Glutamatergic neuron (in vitro differentiated cells): ENCODE results near the gene NPR3. TPM values are rescaled to one million over a fixed set of nuclear protein-coding genes. Genes with fewer than 3 reads are reported as not detected.

Experiments used
- DNase-seq: peaks from one replicate; pipeline ENCODE4 v3.0.0; 2022
- H3K27ac Mint-ChIP-seq: one replicate; pipeline ENCODE4 v1.8.0; 2020; ENCODE audit warnings: mild to moderate bottlenecking, mixed read lengths, inconsistent platforms; ENCODE audit not compliant: unreplicated experiment
- H3K27me3 Mint-ChIP-seq: one replicate; pipeline ENCODE4 v1.8.0; 2020; ENCODE audit warnings: mild to moderate bottlenecking, moderate library complexity, mixed read lengths, inconsistent platforms; ENCODE audit not compliant: unreplicated experiment
- H3K36me3 Mint-ChIP-seq: one replicate; pipeline ENCODE4 v1.8.0; 2020; ENCODE audit warnings: mild to moderate bottlenecking, mixed read lengths, inconsistent platforms; ENCODE audit not compliant: unreplicated experiment
- H3K4me1 Mint-ChIP-seq: one replicate; pipeline ENCODE4 v1.8.0; 2020; ENCODE audit warnings: mild to moderate bottlenecking, low read depth, mixed read lengths, inconsistent platforms; ENCODE audit not compliant: unreplicated experiment
- H3K4me3 Mint-ChIP-seq: one replicate; pipeline ENCODE4 v1.8.0; 2020; ENCODE audit warnings: mild to moderate bottlenecking, mixed read lengths, inconsistent platforms; ENCODE audit not compliant: unreplicated experiment
- H3K9me3 Mint-ChIP-seq: one replicate; pipeline ENCODE4 v1.8.0; 2020; ENCODE audit warnings: mild to moderate bottlenecking, moderate library complexity, mixed read lengths, inconsistent platforms; ENCODE audit not compliant: unreplicated experiment
- CTCF ChIP-seq: fragments of 200-600 bp; sonication (generic); IDR thresholded peaks from one replicate; pipeline ENCODE4 v1.5.0; 2021; ENCODE audit not compliant: partially characterized antibody, unreplicated experiment
- total RNA-seq: library from RNA; stranded (reverse); fragmentation: NEBNext Ultra II Directional; extraction: Animal tissue kit (Norgen Biotek cat#: 25700); gene quantifications from one replicate; pipeline ENCODE4 v1.2.1, GENCODE V29; 2021; ENCODE audit not compliant: unreplicated experiment

Gene NPR3
- total RNA-seq, 1 donor from 2014 or later: not detected

DNA sequence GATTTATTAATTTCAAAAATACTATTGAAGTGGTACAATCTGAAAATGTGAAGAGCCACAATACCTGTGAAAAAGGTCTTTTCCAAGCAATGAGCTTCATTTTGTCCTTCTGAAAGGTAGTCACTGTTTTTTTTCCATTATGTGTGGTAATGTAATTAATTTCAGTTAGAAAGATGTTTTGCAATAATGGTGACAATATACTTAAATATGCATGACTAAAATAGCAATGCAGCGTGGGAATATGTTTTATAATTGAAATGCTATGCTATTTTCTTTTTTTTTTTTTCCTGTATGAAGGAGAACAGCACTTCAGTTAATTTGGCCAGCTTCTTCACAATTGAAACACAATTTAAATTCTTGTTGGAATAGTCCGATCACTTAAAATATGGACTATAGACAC lies 41.9 kb downstream of the NPR3 start:
- Mint-ChIP-seq H3K27me3 (no peaks in the 10 kb centered on the region), H3K36me3 (no peaks in the 10 kb centered on the region), H3K4me1 (no peaks in the 10 kb centered on the region), H3K27ac (no peak overlapping the region), H3K9me3 (no peaks in the 10 kb centered on the region), H3K4me3 (no peak overlapping the region)
- DNase-seq: no peak
- TF ChIP-seq CTCF: no peak

DNA sequence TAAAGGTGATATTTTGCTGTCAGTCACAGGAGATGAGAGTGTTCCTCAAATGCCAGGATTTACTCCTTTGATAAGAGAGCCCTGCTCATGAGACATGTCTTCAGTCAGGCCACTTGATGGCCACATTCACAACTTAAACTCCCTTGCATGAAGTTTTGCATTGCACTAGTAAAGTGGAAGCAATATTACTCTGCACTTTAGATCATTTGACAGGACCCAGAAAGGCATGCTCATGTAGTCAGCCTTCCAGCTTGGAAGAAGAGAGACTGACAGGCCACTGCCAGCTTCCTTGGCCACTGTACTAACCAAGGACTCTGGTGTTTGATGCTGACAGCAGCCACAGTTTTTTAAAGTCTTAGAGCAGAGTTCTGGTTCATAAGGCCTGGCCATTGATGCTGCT lies 42.6 kb downstream of the NPR3 start:
- no peak for DNase-seq
- no peak overlapping the region for H3K4me3 Mint-ChIP-seq
- no peak overlapping the region for H3K27ac Mint-ChIP-seq
- no peaks in the 10 kb centered on the region for H3K9me3 Mint-ChIP-seq
- H3K36me3 Mint-ChIP-seq: no peaks in the 10 kb centered on the region
- H3K4me1 Mint-ChIP-seq: no peaks in the 10 kb centered on the region
- H3K27me3 Mint-ChIP-seq: peaks cover under 1% of the 10 kb centered on the region
- TF ChIP-seq CTCF: no peak

GRCh38 chr5:32754284-32754683 lies 43.2 kb downstream of the NPR3 start:
- no peak for DNase-seq
- Mint-ChIP-seq H3K27ac (no peak overlapping the region), H3K4me3 (no peak overlapping the region), H3K4me1 (no peaks in the 10 kb centered on the region), H3K9me3 (no peaks in the 10 kb centered on the region), H3K36me3 (no peaks in the 10 kb centered on the region), H3K27me3 (peaks cover 2% of the 10 kb centered on the region)
- TF ChIP-seq CTCF: no peak

- no peak for DNase-seq
- Mint-ChIP-seq H3K27ac (no peak overlapping the region), H3K36me3 (no peaks in the 10 kb centered on the region), H3K27me3 (peaks cover 2% of the 10 kb centered on the region), H3K4me1 (no peaks in the 10 kb centered on the region), H3K9me3 (no peaks in the 10 kb centered on the region), H3K4me3 (no peak overlapping the region)
- TF ChIP-seq CTCF: no peak
Measured at GRCh38 chr5:32760091-32760509, 49.0 kb downstream of the NPR3 start.

- H3K36me3 Mint-ChIP-seq: no peaks in the 10 kb centered on the region
- H3K27ac Mint-ChIP-seq: no peak overlapping the region
- no peaks in the 10 kb centered on the region for H3K4me1 Mint-ChIP-seq
- no peaks in the 10 kb centered on the region for H3K9me3 Mint-ChIP-seq
- no peak for TF ChIP-seq CTCF
- DNase-seq: no peak
- H3K4me3 Mint-ChIP-seq: no peak overlapping the region
- no peaks in the 10 kb centered on the region for H3K27me3 Mint-ChIP-seq
Measured at GRCh38 chr5:32765266-32765665, 54.1 kb downstream of the NPR3 start.
